Natural killer cell (primary cell): Measurements from ENCODE around the gene ZMIZ1. TPM values are rescaled to one million over a fixed set of nuclear protein-coding genes. Genes with fewer than 3 reads are reported as not detected.

Experiments
- ATAC-seq, 3 donors: fragments of 150-1000 bp in 2 of 3; fragments of 200-7000 bp in 1 of 3; cut with Tn5 transposase; 1 replicate in 1 of 3; 2 replicates in 2 of 3; pipeline ENCODE4 v1.10.0; 2021; ENCODE audit warnings: mild to moderate bottlenecking in 2 of 3, moderate library complexity in 2 of 3
- DNase-seq, 2 donors: peaks; one replicate each; pipeline versions ENCODE4 v3.0.0 to v3.0.0-alpha.2; 2013 to 2021; ENCODE audit warnings: mixed read lengths in 1 of 2
- H3K27ac ChIP-seq: one replicate; pipeline ENCODE4 v1.5.1; 2013; ENCODE audit warnings: mild to moderate bottlenecking, low read length
- H3K27me3 ChIP-seq: one replicate; pipeline ENCODE4 v1.6.1; 2013; ENCODE audit warnings: low read length; ENCODE audit not compliant: control insufficient read depth, insufficient read depth
- H3K36me3 ChIP-seq: one replicate; pipeline ENCODE4 v1.6.1; 2013; ENCODE audit warnings: low read length; ENCODE audit not compliant: control insufficient read depth, insufficient read depth
- H3K4me1 ChIP-seq: one replicate; pipeline ENCODE4 v1.6.1; 2013; ENCODE audit warnings: low read length; ENCODE audit not compliant: control insufficient read depth, insufficient read depth
- H3K4me3 ChIP-seq: one replicate; pipeline ENCODE4 v1.5.1; 2013; ENCODE audit warnings: low read length
- H3K9me3 ChIP-seq: one replicate; pipeline ENCODE4 v1.6.1; 2013; ENCODE audit warnings: low read length; ENCODE audit not compliant: control insufficient read depth, insufficient read depth
- H3K27ac Mint-ChIP-seq, 2 donors: one replicate each; pipeline ENCODE4 v1.8.0; 2022; ENCODE audit warnings: mild to moderate bottlenecking in 2 of 2, mixed read lengths in 2 of 2, moderate library complexity in 1 of 2
- H3K27me3 Mint-ChIP-seq, 2 donors: one replicate each; pipeline ENCODE4 v1.8.0; 2022; ENCODE audit warnings: low read depth in 2 of 2, mixed read lengths in 2 of 2
- H3K36me3 Mint-ChIP-seq: one replicate; pipeline ENCODE4 v1.8.0; 2022; ENCODE audit warnings: mixed read lengths
- H3K4me1 Mint-ChIP-seq, 2 donors: one replicate each; pipeline ENCODE4 v1.8.0; 2022; ENCODE audit warnings: mixed read lengths in 2 of 2
- H3K4me3 Mint-ChIP-seq: one replicate; pipeline ENCODE4 v1.8.0; 2022; ENCODE audit warnings: mild to moderate bottlenecking, moderate library complexity, mixed read lengths
- H3K9me3 Mint-ChIP-seq, 2 donors: one replicate each; pipeline ENCODE4 v1.8.0; 2022; ENCODE audit warnings: mixed read lengths in 2 of 2
- WGBS: methylation state at CpG from one replicate; pipeline ENCODE4 v1.1.7; 2013; ENCODE audit warnings: missing lambda C conversion rate; ENCODE audit not compliant: insufficient coverage; 5-methylcytosine and 5-hydroxymethylcytosine counted together
- intact Hi-C: fragments of 100-400 bp; cut with micrococcal nuclease; formaldehyde crosslinking; loops from one replicate; pipeline ENCODE4 v1.14.2; 2022
- total RNA-seq, 4 donors: library from RNA; stranded (reverse); fragments of 120-200 nt in 1 of 4; gene quantifications; one replicate each; pipeline versions ENCODE4 v1.2.3 to v1.2.4, GENCODE V29; 2013 to 2022
- TF ChIP-seq, protein P1 (sequence below): fragments of 200-600 bp; IDR thresholded peaks from one replicate; pipeline ENCODE4 v1.8.0; 2022; ENCODE audit warnings: antibody characterized with exemption

The ZMIZ1 gene
- total RNA-seq, 3 donors from 2014 or later (not counting 1 experiment from before 2014, with no cell fraction given) = 36.5 to 51.5 (median 37.9) TPM

DNA sequence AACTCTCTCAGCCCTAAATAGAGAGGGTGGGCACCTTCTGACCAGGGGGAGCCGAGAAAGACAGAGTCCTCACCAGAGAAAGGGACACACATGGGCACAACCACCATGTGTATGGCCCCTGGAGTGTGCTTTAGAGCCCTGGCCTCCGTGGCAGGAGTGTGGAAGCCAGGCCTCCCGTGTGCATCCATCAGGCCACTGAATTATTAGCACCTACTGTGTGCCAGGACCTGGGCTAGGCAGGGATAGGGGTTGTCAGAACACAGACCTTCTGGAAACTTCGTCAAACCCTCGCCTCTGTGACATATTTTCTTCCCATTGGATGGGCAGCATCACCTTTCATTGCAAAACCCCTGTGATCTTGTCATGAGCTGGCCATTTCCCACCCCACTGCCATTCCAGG lies 78.5 kb downstream of the ZMIZ1 start:
- Mint-ChIP-seq H3K27me3 (no peaks in the 10 kb centered on the region), H3K27ac (peak overlapping the region; percentile 70 to 71), H3K4me1 (peaks cover 63 to 93% of the 10 kb centered on the region in 2 donors), H3K4me3 (peak overlapping the region; percentile 21), H3K9me3 (no peaks in the 10 kb centered on the region), H3K36me3 (no peaks in the 10 kb centered on the region)
- TF ChIP-seq, protein P1, sequence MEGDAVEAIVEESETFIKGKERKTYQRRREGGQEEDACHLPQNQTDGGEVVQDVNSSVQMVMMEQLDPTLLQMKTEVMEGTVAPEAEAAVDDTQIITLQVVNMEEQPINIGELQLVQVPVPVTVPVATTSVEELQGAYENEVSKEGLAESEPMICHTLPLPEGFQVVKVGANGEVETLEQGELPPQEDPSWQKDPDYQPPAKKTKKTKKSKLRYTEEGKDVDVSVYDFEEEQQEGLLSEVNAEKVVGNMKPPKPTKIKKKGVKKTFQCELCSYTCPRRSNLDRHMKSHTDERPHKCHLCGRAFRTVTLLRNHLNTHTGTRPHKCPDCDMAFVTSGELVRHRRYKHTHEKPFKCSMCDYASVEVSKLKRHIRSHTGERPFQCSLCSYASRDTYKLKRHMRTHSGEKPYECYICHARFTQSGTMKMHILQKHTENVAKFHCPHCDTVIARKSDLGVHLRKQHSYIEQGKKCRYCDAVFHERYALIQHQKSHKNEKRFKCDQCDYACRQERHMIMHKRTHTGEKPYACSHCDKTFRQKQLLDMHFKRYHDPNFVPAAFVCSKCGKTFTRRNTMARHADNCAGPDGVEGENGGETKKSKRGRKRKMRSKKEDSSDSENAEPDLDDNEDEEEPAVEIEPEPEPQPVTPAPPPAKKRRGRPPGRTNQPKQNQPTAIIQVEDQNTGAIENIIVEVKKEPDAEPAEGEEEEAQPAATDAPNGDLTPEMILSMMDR = no peak
- H3K4me1 ChIP-seq = peaks cover 90% of the 10 kb centered on the region
- no peaks in the 10 kb centered on the region for H3K36me3 ChIP-seq
- H3K27ac ChIP-seq = peak overlapping the region; percentile 53
- H3K27me3 ChIP-seq = no peaks in the 10 kb centered on the region
- intact Hi-C loops = loop anchor here (5.0 kb wide), 1 partner anchor 80 kb away; the partner anchor contains the start of gene ZMIZ1
- ATAC-seq (no peak), DNase-seq (no peak)
- H3K4me3 ChIP-seq = no peak overlapping the region
- WGBS = 86% methylated on average over 5 of the region's 5 CpGs
- no peaks in the 10 kb centered on the region for H3K9me3 ChIP-seq

DNA sequence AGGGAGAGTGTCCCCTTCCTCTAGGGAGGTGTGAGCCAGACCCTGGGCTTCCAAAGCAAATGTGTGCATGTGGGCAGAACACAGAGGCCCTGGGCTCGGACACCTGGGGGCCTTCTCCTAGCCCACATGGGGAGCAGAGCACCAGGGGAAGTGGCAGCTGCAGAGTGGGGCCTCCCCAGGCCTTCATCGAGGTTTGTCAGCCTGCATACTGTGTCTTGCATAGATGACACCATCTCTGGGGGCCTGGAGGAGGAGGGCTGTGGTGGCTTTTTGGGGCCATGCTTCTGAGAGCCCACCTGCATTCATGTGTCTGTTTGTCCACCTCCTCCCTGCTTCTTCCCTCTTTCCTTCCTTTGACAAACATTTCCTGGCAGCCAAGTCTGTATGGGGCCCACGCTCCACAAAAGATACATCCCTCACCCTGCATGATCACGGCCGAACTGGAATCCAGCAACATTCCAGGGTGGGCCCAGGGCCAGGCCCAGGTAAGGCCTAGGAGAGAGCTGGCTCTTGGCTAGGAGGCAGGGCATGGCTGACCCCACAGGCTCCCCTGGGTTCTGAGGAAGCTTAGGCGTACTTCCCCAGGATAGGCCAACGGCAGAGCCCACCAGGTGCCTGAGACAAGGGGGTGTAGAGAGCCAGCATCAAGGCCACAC lies 79.2 kb downstream of the ZMIZ1 start:
- ATAC-seq (peak in 1 of 3 donors; percentile 54), DNase-seq (no peak)
- H3K9me3 ChIP-seq = no peaks in the 10 kb centered on the region
- no peaks in the 10 kb centered on the region for H3K9me3 Mint-ChIP-seq
- no peak overlapping the region for H3K27ac ChIP-seq
- TF ChIP-seq, protein P1 = no peak
- no peak overlapping the region for H3K4me3 ChIP-seq
- H3K27me3 Mint-ChIP-seq = no peaks in the 10 kb centered on the region
- H3K36me3 ChIP-seq = no peaks in the 10 kb centered on the region
- 53% methylated on average over 7 of the region's 7 CpGs for WGBS
- H3K36me3 Mint-ChIP-seq = no peaks in the 10 kb centered on the region
- peaks cover 84% of the 10 kb centered on the region for H3K4me1 ChIP-seq
- peak overlapping the region; percentile 70 to 71 for H3K27ac Mint-ChIP-seq
- peaks cover 60 to 93% of the 10 kb centered on the region in 2 donors for H3K4me1 Mint-ChIP-seq
- intact Hi-C loops = loop anchor here (5.0 kb wide), 1 partner anchor 81 kb away; the partner anchor contains the start of gene ZMIZ1
- peak overlapping the region; percentile 56 for H3K4me3 Mint-ChIP-seq
- no peaks in the 10 kb centered on the region for H3K27me3 ChIP-seq

DNA sequence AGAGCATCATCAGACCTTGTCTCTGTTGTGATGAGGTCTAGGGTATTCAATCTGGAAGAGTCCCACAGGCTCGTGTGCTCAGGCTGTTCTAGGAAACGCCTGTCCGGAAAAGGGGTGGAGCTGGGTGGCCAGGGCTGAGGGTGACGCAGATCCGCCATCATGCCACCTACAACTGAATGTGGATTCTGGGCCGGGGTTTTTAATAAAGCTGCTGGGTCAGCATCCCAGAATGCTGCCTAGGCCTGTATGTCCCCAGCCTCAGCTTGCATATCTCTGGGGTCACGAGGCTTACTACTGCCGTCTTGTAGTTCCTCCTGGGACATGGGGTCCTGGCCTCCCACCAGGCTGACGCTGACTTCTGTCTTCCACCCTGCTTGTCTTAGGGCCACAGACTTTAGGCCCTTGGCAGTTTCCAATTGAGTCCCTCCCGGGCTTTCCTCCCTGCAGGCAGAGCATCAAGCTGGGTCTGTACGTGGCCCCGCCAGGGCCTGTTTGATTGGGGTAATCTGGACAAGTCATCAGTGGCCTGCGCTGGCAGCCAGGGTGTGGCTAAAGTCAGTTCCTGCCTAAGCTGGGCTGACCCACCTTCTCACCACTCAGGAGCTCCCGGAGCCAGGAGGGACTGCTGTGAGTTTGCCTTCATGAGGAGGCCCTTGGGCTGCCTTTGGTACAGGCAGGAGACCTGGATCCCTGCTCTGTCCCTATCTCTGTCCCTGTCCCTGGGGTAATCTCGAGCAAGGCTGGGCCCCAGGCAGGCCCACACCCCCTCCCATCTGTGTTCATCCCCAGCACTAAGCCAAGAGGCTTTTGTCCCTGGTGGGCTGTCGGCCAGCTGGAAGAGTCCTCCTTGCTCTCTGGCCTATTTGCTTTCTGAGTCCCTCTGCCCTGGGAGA lies 79.9 kb downstream of the ZMIZ1 start:
- H3K36me3 Mint-ChIP-seq = no peaks in the 10 kb centered on the region
- DNase-seq = no peak

More for the DNA sequence above, 79.9 kb downstream of the ZMIZ1 start:
- no peak overlapping the region for H3K4me3 ChIP-seq
- Mint-ChIP-seq H3K9me3 (no peaks in the 10 kb centered on the region), H3K4me1 (peaks cover 54 to 90% of the 10 kb centered on the region in 2 donors), H3K27me3 (no peaks in the 10 kb centered on the region), H3K27ac (peak overlapping the region; percentile 70 to 71), H3K4me3 (peak overlapping the region; percentile 56)
- no peaks in the 10 kb centered on the region for H3K9me3 ChIP-seq
- H3K4me1 ChIP-seq = peaks cover 79% of the 10 kb centered on the region
- TF ChIP-seq, protein P1 = no peak
- H3K27me3 ChIP-seq = no peaks in the 10 kb centered on the region
- WGBS = 71% methylated on average over 16 of the region's 16 CpGs
- no peaks in the 10 kb centered on the region for H3K36me3 ChIP-seq
- peak overlapping the region; percentile 29 for H3K27ac ChIP-seq
- intact Hi-C loops = loop anchor here (5.0 kb wide), 1 partner anchor 81 kb away; the partner anchor contains the start of gene ZMIZ1
- ATAC-seq = peak in 2 of 3 donors; percentile 38 to 39
